Rectal smooth muscle tissue (tissue), 1 donor: Measurements from ENCODE around the gene KIAA0930.

ENCODE experiments used
- H3K27ac ChIP-seq: one replicate; pipeline ENCODE4 v1.7.0; 2013; ENCODE audit warnings: low read depth, low read length, inconsistent platforms
- H3K27me3 ChIP-seq: one replicate; pipeline ENCODE4 v1.7.0; 2013; ENCODE audit warnings: low read length; ENCODE audit not compliant: control insufficient read depth, insufficient read depth
- H3K36me3 ChIP-seq: one replicate; pipeline ENCODE4 v1.7.0; 2013; ENCODE audit warnings: low read length; ENCODE audit not compliant: control insufficient read depth, insufficient read depth
- H3K4me1 ChIP-seq: one replicate; pipeline ENCODE4 v1.7.0; 2013; ENCODE audit warnings: low read length; ENCODE audit not compliant: control insufficient read depth, insufficient read depth
- H3K4me3 ChIP-seq: one replicate; pipeline ENCODE4 v1.7.0; 2013; ENCODE audit warnings: low read length
- H3K9ac ChIP-seq: one replicate; pipeline ENCODE4 v1.7.0; 2013; ENCODE audit warnings: low read length

The KIAA0930 gene

DNA sequence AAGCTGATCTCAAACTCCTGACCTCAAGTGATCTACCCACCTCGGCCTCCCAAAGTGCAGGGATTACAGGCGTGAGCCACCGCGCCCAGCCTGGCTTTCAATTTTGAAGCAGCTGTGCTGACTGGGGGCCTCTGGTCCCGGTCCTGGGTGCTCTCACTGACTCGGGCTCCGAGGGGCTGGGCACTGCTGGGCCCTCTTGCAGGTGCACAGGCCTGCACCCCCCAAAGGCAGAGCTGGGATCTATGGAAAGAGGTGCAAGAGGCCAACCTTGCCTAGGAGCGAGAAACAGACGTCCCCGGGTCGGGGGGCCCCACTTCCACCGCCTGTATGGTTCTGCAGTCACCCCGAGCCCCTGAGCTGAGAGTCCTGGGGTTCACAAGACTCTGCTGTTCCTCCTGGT is 33.2 kb downstream of the KIAA0930 start:
- Histone ChIP-seq H3K4me3 (no peak overlapping the region), H3K27me3 (no peaks in the 10 kb centered on the region), H3K36me3 (peaks cover 10% of the 10 kb centered on the region), H3K9ac (no peak overlapping the region), H3K27ac (no peak overlapping the region), H3K4me1 (peaks cover 9% of the 10 kb centered on the region)

DNA sequence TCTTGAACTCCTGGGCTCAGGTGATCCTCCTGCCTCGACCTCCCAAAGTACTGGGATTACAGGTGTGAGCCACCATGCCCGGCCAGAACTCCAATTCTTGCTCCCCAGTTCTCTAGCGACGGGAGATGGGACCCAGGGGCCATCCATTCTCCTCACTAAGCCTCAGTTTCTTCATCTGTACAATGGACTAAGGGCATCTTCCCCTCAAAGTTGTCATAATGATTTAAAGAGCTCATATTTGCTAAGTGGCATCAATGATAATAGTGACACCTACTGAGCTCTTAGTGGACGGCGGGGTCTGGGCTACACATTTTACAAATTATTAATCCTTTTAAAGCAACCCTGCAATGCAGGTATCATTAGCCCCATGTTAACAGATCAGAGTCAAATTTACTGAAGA is 34.5 kb downstream of the KIAA0930 start:
- H3K27ac ChIP-seq = no peak overlapping the region
- H3K9ac ChIP-seq = no peak overlapping the region
- H3K36me3 ChIP-seq = peaks cover 10% of the 10 kb centered on the region

DNA sequence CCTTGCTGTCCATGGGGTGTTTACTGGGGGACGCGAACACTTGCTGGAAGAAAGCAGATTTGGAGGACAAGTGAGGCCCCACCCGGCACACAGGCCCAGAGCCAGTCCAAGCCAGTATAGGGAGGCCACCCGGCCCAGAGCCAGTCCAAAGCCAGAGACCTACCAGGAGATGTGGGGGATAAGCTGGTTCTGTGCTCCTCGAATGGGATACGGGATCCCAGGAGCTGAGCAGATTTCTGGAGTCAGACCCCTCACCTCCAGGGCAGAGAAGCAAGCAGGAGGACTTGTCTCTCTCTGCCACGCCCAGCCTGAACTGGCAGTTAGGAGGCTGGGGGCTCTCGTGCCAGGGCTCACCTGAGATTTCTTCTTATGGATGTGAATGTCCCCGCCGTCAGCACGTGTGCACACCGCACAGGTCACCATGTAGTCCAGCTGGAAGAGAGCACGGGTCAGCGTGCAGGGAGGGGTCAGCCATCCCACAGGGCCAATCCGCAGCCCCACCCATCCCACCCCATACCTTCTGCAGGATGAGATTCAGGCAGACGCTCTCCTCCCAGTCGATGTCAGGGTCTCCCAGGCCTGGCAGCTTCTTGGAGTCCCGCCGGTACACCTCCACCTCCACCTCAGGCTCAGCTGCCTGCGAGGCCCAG is 35.3 kb downstream of the KIAA0930 start:
- Histone ChIP-seq H3K36me3 (peaks cover 10% of the 10 kb centered on the region), H3K4me3 (no peak overlapping the region), H3K27me3 (no peaks in the 10 kb centered on the region), H3K4me1 (peaks cover 12% of the 10 kb centered on the region), H3K27ac (no peak overlapping the region), H3K9ac (no peak overlapping the region)

More for the DNA sequence above, 34.5 kb downstream of the KIAA0930 start:
- H3K4me1 ChIP-seq = peaks cover 11% of the 10 kb centered on the region
- H3K4me3 ChIP-seq = no peak overlapping the region
- H3K27me3 ChIP-seq = no peaks in the 10 kb centered on the region

DNA sequence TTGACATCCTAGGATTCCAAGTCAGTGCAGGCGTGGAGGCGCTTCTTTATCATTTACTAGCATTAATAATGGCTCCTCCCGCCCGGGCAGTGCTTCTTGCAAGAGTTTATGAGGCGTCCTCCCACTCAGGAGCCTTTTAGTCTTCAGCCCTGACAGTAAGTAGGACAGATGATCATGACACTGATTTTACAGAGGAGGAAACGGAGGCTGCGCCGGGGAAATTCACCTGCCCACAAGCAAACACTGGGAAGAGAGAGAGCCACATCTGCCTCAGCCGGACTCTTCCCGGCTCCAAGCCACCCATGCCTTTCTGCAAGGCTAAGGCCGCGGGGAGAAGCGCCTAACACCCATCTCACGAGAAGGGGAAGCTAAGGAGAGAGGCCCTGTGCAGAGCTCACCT is 35.9 kb downstream of the KIAA0930 start:
- H3K27ac ChIP-seq = no peak overlapping the region

DNA sequence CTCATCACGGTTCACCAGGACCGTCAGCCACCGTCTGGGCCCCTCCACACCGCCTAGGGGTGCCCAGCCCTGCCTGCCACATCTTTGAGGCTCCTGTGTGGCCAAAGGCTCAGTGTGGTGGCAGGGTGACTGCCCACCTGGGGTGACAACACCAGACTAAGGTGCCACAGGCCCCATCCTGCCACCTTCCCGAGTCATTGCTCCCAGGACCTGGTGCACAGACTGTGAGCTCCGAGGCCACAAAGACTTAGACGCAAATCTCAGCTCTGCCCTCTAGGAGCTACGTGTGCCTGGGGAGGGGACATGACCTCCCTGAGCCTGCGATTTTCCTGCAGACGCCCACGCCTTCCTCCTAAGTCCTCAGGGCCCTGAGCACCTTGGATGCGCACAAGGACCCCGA is 36.5 kb downstream of the KIAA0930 start:
- no peak overlapping the region for H3K4me3 ChIP-seq
- H3K27ac ChIP-seq = no peak overlapping the region
- H3K9ac ChIP-seq = no peak overlapping the region
- no peaks in the 10 kb centered on the region for H3K27me3 ChIP-seq
- H3K4me1 ChIP-seq = peaks cover 12% of the 10 kb centered on the region
- H3K36me3 ChIP-seq = peaks cover 17% of the 10 kb centered on the region

More for the DNA sequence above, 35.9 kb downstream of the KIAA0930 start:
- Histone ChIP-seq H3K27me3 (no peaks in the 10 kb centered on the region), H3K36me3 (peaks cover 14% of the 10 kb centered on the region), H3K4me1 (peaks cover 12% of the 10 kb centered on the region), H3K4me3 (no peak overlapping the region), H3K9ac (no peak overlapping the region)

DNA sequence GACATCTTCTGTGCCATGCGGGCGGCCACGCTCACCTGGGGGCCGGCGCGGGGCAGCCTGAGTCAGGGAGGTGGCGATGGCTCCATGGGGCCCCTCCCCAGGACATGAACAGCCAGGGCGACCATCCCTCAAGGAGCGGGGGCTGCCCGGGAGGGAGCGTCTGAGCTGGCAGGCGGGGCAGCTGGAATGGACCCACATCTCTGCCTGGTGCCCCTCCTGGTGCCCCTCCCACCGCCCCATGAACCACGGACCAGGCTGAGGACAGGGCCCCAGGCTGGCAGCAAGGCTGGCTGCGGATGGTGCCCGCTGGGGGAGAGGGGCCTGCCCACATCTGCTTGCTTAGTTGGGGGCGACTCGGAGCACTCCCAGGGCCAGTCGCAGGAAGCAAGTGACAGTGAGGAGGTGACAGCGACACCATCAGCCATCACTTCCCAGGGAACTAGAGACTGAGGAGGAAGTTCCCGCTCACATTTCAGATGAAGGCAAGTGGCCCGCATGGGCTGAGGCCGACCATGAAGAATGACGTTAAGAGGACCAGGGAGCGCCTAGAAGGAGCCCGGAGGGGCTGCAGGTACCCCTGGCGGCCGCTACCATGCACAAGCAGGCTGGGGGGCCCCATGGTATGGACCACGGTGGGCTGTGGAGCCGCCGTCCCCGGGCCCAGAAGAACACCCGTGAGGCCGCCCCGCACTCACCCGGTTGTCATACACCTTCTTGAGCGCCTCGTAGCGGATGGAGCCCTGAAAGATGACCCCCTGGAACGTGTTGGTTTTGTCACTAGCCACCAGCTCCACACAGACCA is 37.3 kb downstream of the KIAA0930 start:
- Histone ChIP-seq H3K36me3 (peaks cover 18% of the 10 kb centered on the region), H3K27me3 (no peaks in the 10 kb centered on the region), H3K4me3 (no peak overlapping the region), H3K27ac (no peak overlapping the region), H3K4me1 (peaks cover 12% of the 10 kb centered on the region), H3K9ac (no peak overlapping the region)

DNA sequence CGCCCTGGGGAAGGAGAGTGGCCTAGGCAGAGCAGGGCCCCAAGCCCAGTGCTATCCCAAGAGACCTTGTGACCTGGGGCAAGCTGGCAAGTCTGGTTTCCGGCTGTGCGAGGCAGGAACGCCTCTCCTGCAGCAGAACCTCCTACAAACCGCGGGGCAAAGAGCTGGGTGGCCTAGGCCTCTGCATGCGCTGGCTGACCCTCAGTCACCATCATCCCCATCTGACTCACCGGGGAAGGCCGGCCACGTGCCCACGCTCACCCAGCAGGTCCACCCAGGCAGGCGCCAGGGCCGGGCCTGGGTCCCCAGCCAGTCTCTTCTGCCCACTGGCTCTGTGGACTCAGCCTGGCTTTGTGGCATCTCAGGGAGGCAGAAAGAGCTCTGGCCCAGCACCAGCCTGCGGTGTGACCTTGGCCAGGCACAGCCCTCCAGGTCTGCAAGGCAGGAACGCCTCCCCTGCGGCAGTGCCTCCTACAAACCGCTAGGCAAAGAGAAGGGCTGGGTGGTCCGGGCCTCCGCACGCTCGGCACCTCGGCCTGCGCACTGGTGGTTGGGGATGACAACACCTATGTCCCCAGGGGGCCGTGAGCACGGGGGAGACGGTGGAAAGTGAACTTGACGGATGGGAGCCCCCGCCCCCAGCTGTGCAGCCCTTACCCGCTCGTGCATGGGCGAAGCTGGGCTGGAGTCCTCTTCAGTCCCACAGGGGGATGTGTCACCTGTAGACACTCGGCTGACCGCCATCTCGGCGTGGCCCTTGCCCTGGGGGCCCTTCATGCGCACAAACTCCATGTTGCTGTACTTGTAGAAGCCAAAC is 38.2 kb downstream of the KIAA0930 start:
- no peak overlapping the region for H3K4me3 ChIP-seq
- H3K27ac ChIP-seq = no peak overlapping the region
- peaks cover 16% of the 10 kb centered on the region for H3K36me3 ChIP-seq
- peaks cover 12% of the 10 kb centered on the region for H3K4me1 ChIP-seq
- H3K27me3 ChIP-seq = no peaks in the 10 kb centered on the region
- H3K9ac ChIP-seq = no peak overlapping the region

DNA sequence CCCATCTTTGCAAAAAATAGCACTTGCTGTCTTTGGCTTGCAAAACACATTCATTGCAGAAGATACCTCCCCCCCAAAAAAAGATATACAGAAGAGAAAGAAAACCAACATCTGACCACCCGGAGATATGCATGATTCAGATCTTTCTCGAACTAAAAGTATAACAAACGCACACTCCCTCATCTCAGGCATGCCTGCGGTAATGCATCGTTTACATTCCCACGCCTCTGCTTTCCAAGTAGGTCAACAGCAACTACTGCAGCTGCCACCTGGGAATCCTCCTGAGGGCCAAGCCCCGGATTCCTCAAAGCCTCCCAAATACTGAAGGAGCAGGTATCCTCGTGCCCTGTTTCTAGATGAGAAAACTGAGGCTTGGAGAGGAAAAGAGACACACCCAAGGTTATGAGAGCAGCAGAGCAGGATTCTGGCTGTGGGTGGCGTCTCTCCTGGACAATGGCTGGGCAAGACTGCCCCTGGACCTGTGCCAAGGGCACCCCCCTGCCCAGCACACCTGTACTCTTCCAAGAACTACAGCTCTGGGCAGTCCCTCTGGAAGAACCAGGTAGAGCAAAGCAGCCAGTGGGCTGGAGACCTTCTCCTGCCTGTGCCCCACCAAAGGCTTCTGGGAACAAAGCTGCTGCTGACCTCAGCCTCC is 38.9 kb downstream of the KIAA0930 start:
- H3K27ac ChIP-seq = no peak overlapping the region
- peaks cover 16% of the 10 kb centered on the region for H3K36me3 ChIP-seq

DNA sequence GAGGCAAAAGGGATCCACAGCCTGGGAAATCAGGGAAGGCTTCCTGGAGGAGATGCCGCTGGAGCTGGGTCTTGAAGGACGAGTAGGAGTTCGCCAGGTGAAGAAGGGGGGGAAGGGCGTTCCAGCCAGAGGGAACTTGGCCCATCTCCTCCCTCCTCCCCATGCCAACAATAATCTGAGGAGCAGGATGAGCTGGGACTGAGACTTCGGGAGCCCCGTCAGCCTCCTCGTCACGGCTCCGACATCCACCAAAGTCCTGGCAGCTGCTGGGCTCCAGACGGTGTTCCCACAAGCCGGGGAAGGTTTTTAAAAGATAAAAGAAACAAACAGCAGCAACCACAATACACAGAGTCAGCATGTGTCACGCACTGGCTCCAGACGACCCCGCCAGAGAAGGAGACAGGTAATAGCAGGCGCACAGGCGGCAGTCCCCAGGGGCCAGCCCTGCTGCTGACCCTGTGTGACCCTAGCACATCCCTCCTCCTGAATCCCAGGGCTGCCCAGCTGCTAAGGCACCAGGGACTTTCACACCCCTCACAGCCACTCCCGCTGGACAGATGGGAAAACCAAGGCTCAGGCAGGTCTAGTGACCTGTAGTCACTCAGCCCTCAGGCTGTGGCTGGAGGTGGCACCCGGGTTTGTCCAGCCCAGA is 39.7 kb downstream of the KIAA0930 start:
- H3K9ac ChIP-seq = no peak overlapping the region
- H3K36me3 ChIP-seq = peaks cover 20% of the 10 kb centered on the region
- H3K4me1 ChIP-seq = peaks cover 12% of the 10 kb centered on the region
- no peaks in the 10 kb centered on the region for H3K27me3 ChIP-seq
- H3K27ac ChIP-seq = peak overlapping the region; percentile 44
- H3K4me3 ChIP-seq = no peak overlapping the region

More for the DNA sequence above, 38.9 kb downstream of the KIAA0930 start:
- Histone ChIP-seq H3K9ac (no peak overlapping the region), H3K4me1 (peaks cover 12% of the 10 kb centered on the region), H3K4me3 (no peak overlapping the region), H3K27me3 (no peaks in the 10 kb centered on the region)

DNA sequence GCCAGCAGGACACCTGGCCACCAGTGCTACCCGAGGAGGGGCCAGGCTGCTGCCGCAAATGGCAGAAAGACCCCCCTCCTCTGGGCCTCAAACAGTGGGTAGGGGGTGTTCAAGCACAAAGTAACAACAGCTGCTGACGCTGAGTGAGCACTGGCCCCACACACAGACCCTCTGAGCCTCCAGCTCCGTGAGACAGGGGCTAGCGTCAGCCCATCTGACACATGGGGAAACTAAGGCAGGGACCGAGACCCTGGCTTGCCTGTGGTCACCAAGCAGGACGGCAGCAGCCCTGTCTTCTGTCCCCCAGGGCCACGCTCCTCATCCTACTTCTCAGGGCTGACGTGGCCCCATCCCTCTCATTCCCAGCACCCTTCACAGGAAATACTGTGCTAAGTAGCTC is 40.5 kb downstream of the KIAA0930 start:
- Histone ChIP-seq H3K36me3 (peaks cover 18% of the 10 kb centered on the region), H3K9ac (no peak overlapping the region), H3K27ac (no peak overlapping the region), H3K4me1 (peaks cover 12% of the 10 kb centered on the region), H3K4me3 (no peak overlapping the region), H3K27me3 (no peaks in the 10 kb centered on the region)

DNA sequence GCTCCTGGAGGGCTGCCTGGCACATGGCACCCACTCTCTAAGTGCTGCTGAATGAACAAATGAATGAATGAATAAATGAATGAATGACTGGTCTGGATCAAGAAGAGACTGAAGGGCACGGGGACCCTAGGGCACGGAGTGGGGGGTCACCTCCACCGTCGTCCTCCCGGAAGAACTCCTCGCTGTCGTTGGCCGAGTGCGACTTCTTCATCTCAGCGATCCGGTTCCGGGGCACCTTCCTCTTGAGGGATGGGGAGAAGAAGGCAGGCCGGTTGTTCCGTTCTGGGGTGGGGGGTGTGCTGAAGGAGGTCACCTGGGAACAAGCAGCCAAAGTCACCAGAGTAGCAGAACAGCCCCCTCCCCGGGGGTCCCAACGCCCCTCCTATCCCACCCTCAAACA is 41.0 kb downstream of the KIAA0930 start:
- no peak overlapping the region for H3K27ac ChIP-seq
- H3K4me3 ChIP-seq = no peak overlapping the region
- peaks cover 14% of the 10 kb centered on the region for H3K36me3 ChIP-seq

DNA sequence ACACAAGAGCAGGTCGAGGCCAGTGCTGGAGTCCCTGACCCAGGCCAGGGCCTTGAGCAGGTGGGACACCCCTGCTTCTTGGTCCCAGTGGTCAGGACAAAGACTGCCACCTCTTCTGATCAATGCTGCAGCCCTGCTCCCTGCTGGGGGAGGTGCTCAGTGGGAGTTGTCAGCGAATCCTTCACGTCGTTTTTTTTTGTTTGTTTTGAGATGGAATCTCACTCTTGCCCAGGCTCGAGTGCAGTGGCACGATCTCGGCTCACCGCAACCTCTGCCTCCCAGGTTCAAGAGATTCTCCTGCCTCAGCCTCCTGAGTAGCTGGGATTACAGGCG is 42.3 kb downstream of the KIAA0930 start:
- Histone ChIP-seq H3K4me3 (no peak overlapping the region), H3K27ac (no peak overlapping the region), H3K9ac (no peak overlapping the region), H3K36me3 (peaks cover 14% of the 10 kb centered on the region), H3K4me1 (peaks cover 12% of the 10 kb centered on the region), H3K27me3 (no peaks in the 10 kb centered on the region)

More for the DNA sequence above, 41.0 kb downstream of the KIAA0930 start:
- H3K9ac ChIP-seq = no peak overlapping the region
- peaks cover 12% of the 10 kb centered on the region for H3K4me1 ChIP-seq
- no peaks in the 10 kb centered on the region for H3K27me3 ChIP-seq
